Fibroblast of skin of abdomen (primary cell): ENCODE measurements around the gene RRP9.
"Not testable (repeated sequence)": the region's sequence is repeated elsewhere in the genome, so short reads cannot be mapped to it uniquely, and the experiment has no call there.

ENCODE experiments used
- DNase-seq: peaks from one replicate; pipeline ENCODE4 v3.0.0-alpha.2; 2013

The RRP9 gene

GRCh38 chr3:51937611-51938450 is 3.9 kb downstream of the RRP9 start:
- no peak for DNase-seq

GRCh38 chr3:51937014-51937413 is 4.7 kb downstream of the RRP9 start:
- no peak for DNase-seq

GRCh38 chr3:51935886-51936755 is 5.6 kb downstream of the RRP9 start:
- no peak for DNase-seq

GRCh38 chr3:51934991-51935885 is 6.5 kb downstream of the RRP9 start:
- no peak for DNase-seq

GRCh38 chr3:51934139-51934850 is 7.4 kb downstream of the RRP9 start:
- no peak for DNase-seq

GRCh38 chr3:51933471-51934138 is 8.1 kb downstream of the RRP9 start:
- DNase-seq, result no peak

GRCh38 chr3:51932471-51933370 is 9.0 kb downstream of the RRP9 start:
- DNase-seq, result no peak

- no peak for DNase-seq
Measured at GRCh38 chr3:51931756-51932155, 9.9 kb downstream of the RRP9 start.

GRCh38 chr3:51930439-51930838 is 11.3 kb downstream of the RRP9 start:
- DNase-seq, result no peak

GRCh38 chr3:51929420-51930003 is 12.2 kb downstream of the RRP9 start:
- DNase-seq, result no peak

GRCh38 chr3:51928981-51929380 is 12.7 kb downstream of the RRP9 start:
- DNase-seq, result not testable (repeated sequence)

- DNase-seq, result no peak
Measured at GRCh38 chr3:51928438-51928837, 13.3 kb downstream of the RRP9 start.

- DNase-seq, result no peak
Measured at GRCh38 chr3:51927061-51927977, 14.4 kb downstream of the RRP9 start.

GRCh38 chr3:51921081-51921578 is 20.6 kb downstream of the RRP9 start:
- DNase-seq, result no peak

GRCh38 chr3:51916418-51916817 is 25.3 kb downstream of the RRP9 start:
- no peak for DNase-seq

GRCh38 chr3:51908026-51908425 is 33.7 kb downstream of the RRP9 start:
- no peak for DNase-seq

- no peak for DNase-seq
Measured at GRCh38 chr3:51904034-51904823, 37.5 kb downstream of the RRP9 start.

- DNase-seq, result not testable (repeated sequence)
Measured at GRCh38 chr3:51902361-51902760, 39.3 kb downstream of the RRP9 start.
